A673 (cell line): Measurements from ENCODE around the gene MYH10.

Experiments
- EZH2 ChIP-seq: fragments of 200-600 bp; sonication (generic); IDR thresholded peaks from 2 replicates; pipeline ENCODE4 v1.6.1; 2017; ENCODE audit warnings: borderline replicate concordance, low read depth, mild to moderate bottlenecking, mixed read lengths, antibody characterized with exemption, low read length; ENCODE audit not compliant: poor library complexity, severe bottlenecking
- TF ChIP-seq, protein P1 (sequence below): fragments of 300-800, 200-600 bp; sonication (generic); conservative IDR thresholded peaks from 2 replicates; pipeline ENCODE4 v1.5.1; 2017; ENCODE audit warnings: low read depth, mild to moderate bottlenecking, antibody characterized with exemption, low read length, moderate library complexity, mixed read lengths

DNA sequence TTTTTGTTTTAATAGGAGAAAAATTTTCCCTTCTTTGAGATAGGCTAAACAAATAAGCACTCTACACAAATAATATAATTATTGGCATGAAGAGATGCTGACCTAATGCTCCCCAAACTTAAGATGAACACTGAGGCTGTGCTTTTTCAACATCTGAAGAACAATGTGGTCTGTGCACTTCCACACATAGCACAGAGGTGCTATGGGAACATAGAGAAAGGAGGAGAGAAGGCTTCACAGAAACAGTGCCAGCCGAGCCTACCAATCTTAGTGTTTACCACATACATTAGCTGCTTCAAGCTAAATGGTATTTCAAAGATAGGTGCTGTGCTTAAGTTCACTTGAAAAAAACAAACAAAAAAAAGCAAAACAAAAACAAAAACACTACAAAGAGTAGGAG lies 72.4 kb downstream of the MYH10 start:
- TF ChIP-seq, protein P1, sequence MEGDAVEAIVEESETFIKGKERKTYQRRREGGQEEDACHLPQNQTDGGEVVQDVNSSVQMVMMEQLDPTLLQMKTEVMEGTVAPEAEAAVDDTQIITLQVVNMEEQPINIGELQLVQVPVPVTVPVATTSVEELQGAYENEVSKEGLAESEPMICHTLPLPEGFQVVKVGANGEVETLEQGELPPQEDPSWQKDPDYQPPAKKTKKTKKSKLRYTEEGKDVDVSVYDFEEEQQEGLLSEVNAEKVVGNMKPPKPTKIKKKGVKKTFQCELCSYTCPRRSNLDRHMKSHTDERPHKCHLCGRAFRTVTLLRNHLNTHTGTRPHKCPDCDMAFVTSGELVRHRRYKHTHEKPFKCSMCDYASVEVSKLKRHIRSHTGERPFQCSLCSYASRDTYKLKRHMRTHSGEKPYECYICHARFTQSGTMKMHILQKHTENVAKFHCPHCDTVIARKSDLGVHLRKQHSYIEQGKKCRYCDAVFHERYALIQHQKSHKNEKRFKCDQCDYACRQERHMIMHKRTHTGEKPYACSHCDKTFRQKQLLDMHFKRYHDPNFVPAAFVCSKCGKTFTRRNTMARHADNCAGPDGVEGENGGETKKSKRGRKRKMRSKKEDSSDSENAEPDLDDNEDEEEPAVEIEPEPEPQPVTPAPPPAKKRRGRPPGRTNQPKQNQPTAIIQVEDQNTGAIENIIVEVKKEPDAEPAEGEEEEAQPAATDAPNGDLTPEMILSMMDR, result no peak
- TF ChIP-seq EZH2, result no peak
